IPS DF 6.9 (cell line): ENCODE data around the gene ADGRV1.
"Not testable (repeated sequence)": the region's sequence is repeated elsewhere in the genome, so short reads cannot be mapped to it uniquely, and the experiment has no call there.

Experiments
- DNase-seq: peaks from one replicate; pipeline ENCODE4 v3.0.0-alpha.2; 2013; ENCODE audit warnings: low read depth, low spot score
- H3K27ac ChIP-seq: one replicate; pipeline ENCODE4 v1.5.1; 2013; ENCODE audit warnings: low read length, control low read depth
- H3K27me3 ChIP-seq: 2 replicates; pipeline ENCODE4 v1.6.1; 2013; ENCODE audit warnings: mild to moderate bottlenecking, low read length; ENCODE audit not compliant: control insufficient read depth, insufficient read depth
- H3K36me3 ChIP-seq: 2 replicates; pipeline ENCODE4 v1.6.1; 2013; ENCODE audit warnings: low read length; ENCODE audit not compliant: control insufficient read depth, insufficient read depth
- H3K4me1 ChIP-seq: 2 replicates; pipeline ENCODE4 v1.6.1; 2013; ENCODE audit warnings: low read length; ENCODE audit not compliant: control insufficient read depth, insufficient read depth
- H3K4me3 ChIP-seq: 2 replicates; pipeline ENCODE4 v1.5.1; 2013; ENCODE audit warnings: mild to moderate bottlenecking, low read length
- H3K9me3 ChIP-seq: 2 replicates; pipeline ENCODE4 v1.6.1; 2013; ENCODE audit warnings: low read length, inconsistent platforms; ENCODE audit not compliant: control insufficient read depth, insufficient read depth
- WGBS: extraction: QIAGEN DNeasy Blood & Tissue Kit; methylation state at CpG from one replicate; pipeline ENCODE4 v1.1.7; 2013; ENCODE audit warnings: mixed read lengths, missing lambda C conversion rate; ENCODE audit not compliant: insufficient read length, insufficient coverage; 5-methylcytosine and 5-hydroxymethylcytosine counted together

The ADGRV1 gene

GRCh38 chr5:90802474-90803317 lies 244.1 kb downstream of the ADGRV1 start:
- Histone ChIP-seq H3K9me3 (no peaks in the 10 kb centered on the region), H3K4me1 (no peaks in the 10 kb centered on the region; the same call in 1 of the 2 replicates)
- no CpG with 5 or more reads among the region's 6 CpGs for WGBS

GRCh38 chr5:90803381-90803780 lies 244.8 kb downstream of the ADGRV1 start:
- WGBS = no CpG with 5 or more reads among the region's 4 CpGs
- Histone ChIP-seq H3K36me3 (peaks cover 3% of the 10 kb centered on the region; the same call in 1 of the 2 replicates), H3K4me1 (no peaks in the 10 kb centered on the region; the same call in 1 of the 2 replicates)

More at GRCh38 chr5:90802474-90803317, 244.1 kb downstream of the ADGRV1 start:
- no peaks in the 10 kb centered on the region for H3K27me3 ChIP-seq
- H3K4me3 ChIP-seq = no peak overlapping the region
- peaks cover 1% of the 10 kb centered on the region; the same call in 1 of the 2 replicates for H3K36me3 ChIP-seq
- DNase-seq = peak; percentile 29
- H3K27ac ChIP-seq = no peak overlapping the region

GRCh38 chr5:90803876-90804275 lies 245.3 kb downstream of the ADGRV1 start:
- H3K36me3 ChIP-seq = peaks cover 3% of the 10 kb centered on the region; the same call in 1 of the 2 replicates

More at GRCh38 chr5:90803381-90803780, 244.8 kb downstream of the ADGRV1 start:
- DNase-seq = no peak
- no peak overlapping the region for H3K4me3 ChIP-seq
- no peaks in the 10 kb centered on the region for H3K9me3 ChIP-seq
- no peak overlapping the region for H3K27ac ChIP-seq
- no peaks in the 10 kb centered on the region for H3K27me3 ChIP-seq

GRCh38 chr5:90807496-90807895 lies 248.9 kb downstream of the ADGRV1 start:
- H3K4me1 ChIP-seq = no peaks in the 10 kb centered on the region
- H3K27ac ChIP-seq = no peak overlapping the region
- H3K27me3 ChIP-seq = no peaks in the 10 kb centered on the region
- H3K36me3 ChIP-seq = peaks cover 3% of the 10 kb centered on the region; the same call in 1 of the 2 replicates
- no CpG with 5 or more reads among the region's 6 CpGs for WGBS
- no peak for DNase-seq
- H3K9me3 ChIP-seq = no peaks in the 10 kb centered on the region
- H3K4me3 ChIP-seq = no peak overlapping the region

More at GRCh38 chr5:90803876-90804275, 245.3 kb downstream of the ADGRV1 start:
- Histone ChIP-seq H3K27ac (no peak overlapping the region), H3K9me3 (no peaks in the 10 kb centered on the region), H3K4me3 (no peak overlapping the region), H3K4me1 (no peaks in the 10 kb centered on the region; the same call in 1 of the 2 replicates), H3K27me3 (no peaks in the 10 kb centered on the region)
- WGBS = no CpG with 5 or more reads among the region's 2 CpGs
- DNase-seq = no peak

- H3K27ac ChIP-seq = no peak overlapping the region
- H3K4me1 ChIP-seq = no peaks in the 10 kb centered on the region
- peaks cover 3% of the 10 kb centered on the region; the same call in 1 of the 2 replicates for H3K36me3 ChIP-seq
- no peaks in the 10 kb centered on the region for H3K9me3 ChIP-seq
- no peak overlapping the region for H3K4me3 ChIP-seq
- DNase-seq = no peak
- no CpG with 5 or more reads among the region's 4 CpGs for WGBS
- no peaks in the 10 kb centered on the region for H3K27me3 ChIP-seq
Observed at GRCh38 chr5:90809311-90810056, 250.9 kb downstream of the ADGRV1 start.

GRCh38 chr5:90810211-90810610 lies 251.6 kb downstream of the ADGRV1 start:
- Histone ChIP-seq H3K36me3 (peaks cover 3% of the 10 kb centered on the region; the same call in 1 of the 2 replicates), H3K4me3 (no peak overlapping the region), H3K9me3 (no peaks in the 10 kb centered on the region), H3K27me3 (no peaks in the 10 kb centered on the region), H3K27ac (no peak overlapping the region), H3K4me1 (no peaks in the 10 kb centered on the region)
- no CpG with 5 or more reads among the region's 4 CpGs for WGBS
- no peak for DNase-seq

GRCh38 chr5:90813392-90813791 lies 254.8 kb downstream of the ADGRV1 start:
- Histone ChIP-seq H3K36me3 (peaks cover 5% of the 10 kb centered on the region; the same call in 1 of the 2 replicates), H3K27ac (no peak overlapping the region), H3K27me3 (no peaks in the 10 kb centered on the region), H3K4me3 (no peak overlapping the region), H3K4me1 (no peaks in the 10 kb centered on the region), H3K9me3 (no peaks in the 10 kb centered on the region)
- 100% methylated on average over 1 of the region's 4 CpGs for WGBS
- no peak for DNase-seq

GRCh38 chr5:90822062-90822461 lies 263.5 kb downstream of the ADGRV1 start:
- not testable (repeated sequence) for H3K27me3 ChIP-seq, H3K4me1 ChIP-seq, DNase-seq, H3K36me3 ChIP-seq, H3K27ac ChIP-seq, H3K9me3 ChIP-seq, H3K4me3 ChIP-seq
- no CpG with 5 or more reads among the region's 26 CpGs for WGBS

GRCh38 chr5:90824436-90824835 lies 265.8 kb downstream of the ADGRV1 start:
- no CpG with 5 or more reads among the region's 3 CpGs for WGBS

GRCh38 chr5:90830058-90830457 lies 271.5 kb downstream of the ADGRV1 start:
- H3K27me3 ChIP-seq = no peaks in the 10 kb centered on the region
- H3K4me1 ChIP-seq = no peaks in the 10 kb centered on the region
- H3K4me3 ChIP-seq = no peak overlapping the region
- no peak for DNase-seq
- no peaks in the 10 kb centered on the region for H3K36me3 ChIP-seq
- no peak overlapping the region for H3K27ac ChIP-seq
- WGBS = no CpG with 5 or more reads among the region's 3 CpGs
- no peaks in the 10 kb centered on the region for H3K9me3 ChIP-seq

More at GRCh38 chr5:90824436-90824835, 265.8 kb downstream of the ADGRV1 start:
- Histone ChIP-seq H3K9me3 (no peaks in the 10 kb centered on the region), H3K4me3 (no peak overlapping the region), H3K36me3 (no peaks in the 10 kb centered on the region), H3K4me1 (no peaks in the 10 kb centered on the region), H3K27ac (no peak overlapping the region), H3K27me3 (no peaks in the 10 kb centered on the region)
- no peak for DNase-seq
